Globus pallidus (tissue), 1 donor: ENCODE data around the gene HYPK.
A peak's percentile ranks its signal among the peaks of the same experiment; 100 is the strongest.
"Not testable (repeated sequence)": the region's sequence is repeated elsewhere in the genome, so short reads cannot be mapped to it uniquely, and the experiment has no call there.

Experiments used
- DNase-seq: peaks from one replicate; pipeline ENCODE4 v3.0.0-alpha.2; 2015; ENCODE audit warnings: low spot score

HYPK gene

DNA sequence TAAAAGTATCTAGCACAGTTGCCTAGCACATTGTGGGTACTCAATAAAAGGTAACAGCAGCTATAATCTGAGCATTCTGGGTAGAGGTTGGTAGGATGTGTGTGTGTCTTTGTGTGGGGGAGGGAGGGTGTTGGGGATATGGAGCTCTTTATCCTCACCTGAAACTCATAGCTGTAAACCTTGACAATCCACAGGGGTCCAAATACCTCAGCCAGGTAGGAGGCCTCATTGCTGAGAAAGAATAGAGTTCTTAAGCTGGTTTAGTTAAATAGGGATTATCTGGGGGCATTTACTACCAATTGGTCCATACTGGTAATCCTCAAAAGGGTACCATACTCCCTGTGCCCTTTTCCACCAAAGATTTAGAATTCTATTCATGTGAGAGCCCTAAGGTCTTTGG lies 4.4 kb upstream of the HYPK start:
- DNase-seq = no peak

DNA sequence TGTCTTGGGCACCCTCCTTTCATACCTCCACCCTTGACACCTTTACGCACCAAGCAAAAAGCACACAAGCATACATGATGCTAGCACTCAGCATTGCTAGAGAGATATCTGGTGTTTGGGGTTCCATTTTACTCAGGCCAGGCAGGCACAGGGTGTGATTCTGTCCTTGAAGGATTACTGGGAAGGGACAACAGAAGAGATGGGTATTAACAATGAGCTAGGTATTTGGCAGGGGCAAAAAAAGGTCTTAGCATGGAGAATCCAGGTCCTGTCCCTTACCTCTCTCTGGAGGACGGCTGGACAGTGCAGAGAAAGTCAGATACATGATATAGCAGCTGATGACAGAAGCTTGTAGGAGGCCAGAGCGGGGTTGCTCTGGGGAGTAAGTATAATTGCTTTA lies 3.8 kb upstream of the HYPK start:
- no peak for DNase-seq

DNA sequence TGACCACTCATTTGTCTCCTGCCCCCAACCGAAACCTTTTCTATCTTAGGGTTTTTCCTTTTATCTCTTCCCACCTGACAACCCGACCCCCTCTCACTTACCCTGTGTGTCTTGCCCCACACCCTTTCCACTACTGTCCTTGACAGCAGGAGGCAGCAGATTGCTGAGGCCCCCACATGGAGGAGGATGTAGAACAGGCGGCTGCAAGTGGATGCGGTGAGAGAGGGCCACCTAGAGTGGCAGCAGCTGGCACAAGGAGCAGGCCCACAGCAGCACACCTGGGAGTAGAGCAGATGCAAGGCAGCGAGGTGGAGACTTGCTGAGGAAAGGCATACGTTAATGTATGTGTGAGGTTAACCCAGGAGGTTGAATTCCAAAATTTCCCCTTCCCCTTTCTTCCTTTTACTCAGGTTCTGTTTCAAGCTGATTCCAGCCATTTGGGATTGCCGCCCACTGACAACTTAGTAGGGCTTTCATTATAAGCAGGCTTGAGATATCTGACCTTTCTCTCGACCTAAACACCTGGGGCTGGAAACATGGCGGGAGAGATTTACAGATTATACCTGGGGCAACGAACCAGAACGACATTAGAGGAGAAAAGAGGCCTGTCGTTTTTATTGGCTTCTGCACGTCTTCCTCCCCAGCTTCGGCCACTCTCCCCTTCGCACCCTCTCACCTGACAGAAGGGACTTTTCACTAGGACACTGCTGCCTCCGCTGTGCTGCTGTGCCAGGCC lies 1.0 kb upstream of the HYPK start:
- no peak for DNase-seq

DNA sequence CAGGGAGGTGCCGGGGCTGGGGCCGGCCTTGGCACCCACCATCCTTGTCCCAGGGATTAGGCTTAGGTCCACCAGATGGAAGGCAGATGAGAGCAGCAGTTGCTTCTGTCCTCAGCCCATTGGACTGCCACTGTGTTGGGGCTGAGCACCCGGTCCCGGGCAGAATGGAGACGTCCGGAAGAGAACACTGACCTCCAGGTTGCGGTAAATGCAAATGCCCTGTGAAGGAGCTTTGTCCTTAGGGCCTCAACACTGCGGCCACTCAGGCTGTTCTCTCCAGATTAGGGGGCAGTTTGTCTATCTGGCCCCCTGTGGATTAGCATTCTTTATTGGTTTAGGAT lies 484 bp upstream of the HYPK start, which contains the start of gene SERINC4:
Gene SERINC4 (minus strand): TSS at position 276 of the 341 bp plus-strand sequence. CDS start 234 bp downstream, at position 42.
- no peak for DNase-seq

DNA sequence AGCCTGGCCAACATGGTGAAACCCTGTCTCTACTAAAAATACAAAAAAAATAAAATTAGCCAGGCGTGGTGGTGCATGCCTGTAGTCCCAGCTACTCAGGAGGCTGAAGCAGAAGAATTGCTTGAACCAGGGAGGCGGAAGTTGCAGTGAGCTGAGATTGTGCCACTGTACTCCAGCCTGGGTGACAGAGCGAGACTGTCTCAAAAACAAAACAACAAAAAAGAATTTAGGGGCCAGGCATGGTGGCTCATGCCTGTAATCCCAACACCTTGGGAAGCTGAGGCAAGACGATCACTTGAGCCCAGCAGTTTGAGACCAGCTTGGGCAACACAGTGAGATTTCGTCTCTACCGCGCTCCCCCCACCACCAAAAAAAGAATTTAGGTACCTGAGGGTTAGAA lies 2.3 kb downstream of the HYPK start:
- DNase-seq = not testable (repeated sequence)

DNA sequence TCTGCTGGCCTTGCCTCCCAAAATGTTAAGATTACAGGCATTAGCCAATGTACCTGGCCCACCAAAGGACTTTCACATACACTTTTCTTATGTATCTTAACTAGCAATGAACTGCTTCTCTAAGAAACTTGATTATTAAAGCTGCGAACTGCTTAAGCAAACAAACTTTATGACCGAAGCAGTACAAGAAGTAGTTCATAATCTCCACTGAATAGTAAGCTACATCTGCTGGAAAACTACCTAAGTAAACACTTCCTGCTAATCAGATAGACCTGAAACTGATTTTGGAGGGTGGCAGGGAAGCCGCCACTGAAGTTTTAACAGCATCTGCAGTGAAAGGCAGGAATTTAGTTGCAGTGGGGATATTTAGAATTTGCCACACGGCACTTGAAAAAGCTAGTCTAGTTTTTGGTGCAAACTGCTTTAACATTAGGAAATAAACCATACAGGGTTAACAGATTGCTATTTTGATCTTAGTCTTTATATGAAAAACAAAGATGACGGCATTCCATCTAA lies 8.1 kb downstream of the HYPK start:
- DNase-seq = no peak

DNA sequence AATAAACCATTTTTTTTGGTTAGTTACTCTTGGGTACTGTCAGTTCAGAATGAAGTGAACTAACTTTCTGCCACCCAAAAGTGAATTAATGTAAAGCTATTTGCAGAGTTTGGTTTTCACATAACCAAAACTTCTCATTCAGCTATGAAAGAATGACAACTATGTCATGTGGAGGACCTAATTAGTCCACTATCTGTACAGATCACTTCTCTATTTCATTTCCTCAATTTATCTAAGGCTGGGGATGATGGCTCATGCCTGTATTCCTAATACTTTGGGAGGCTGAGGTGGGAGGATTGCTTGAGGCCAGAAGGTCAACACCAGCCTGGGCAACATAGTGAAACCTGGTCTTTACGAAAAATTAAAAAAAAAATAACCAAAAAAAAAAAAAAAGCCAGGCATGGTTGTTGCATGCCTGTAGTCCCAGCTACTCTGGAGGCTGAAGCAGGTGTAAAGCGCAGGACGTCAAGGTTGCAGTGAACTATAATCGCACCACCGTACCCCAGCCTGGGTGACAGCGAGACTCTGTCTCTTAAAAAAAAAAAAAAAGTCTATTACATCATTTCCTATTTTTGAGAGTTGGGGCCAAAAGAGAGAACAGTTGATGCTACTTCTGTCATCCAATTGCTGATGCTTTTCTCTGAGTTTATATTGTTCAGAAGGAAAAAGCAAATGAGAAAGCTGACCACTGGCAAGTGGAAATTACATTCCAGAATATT lies 8.7 kb downstream of the HYPK start:
- DNase-seq = no peak

DNA sequence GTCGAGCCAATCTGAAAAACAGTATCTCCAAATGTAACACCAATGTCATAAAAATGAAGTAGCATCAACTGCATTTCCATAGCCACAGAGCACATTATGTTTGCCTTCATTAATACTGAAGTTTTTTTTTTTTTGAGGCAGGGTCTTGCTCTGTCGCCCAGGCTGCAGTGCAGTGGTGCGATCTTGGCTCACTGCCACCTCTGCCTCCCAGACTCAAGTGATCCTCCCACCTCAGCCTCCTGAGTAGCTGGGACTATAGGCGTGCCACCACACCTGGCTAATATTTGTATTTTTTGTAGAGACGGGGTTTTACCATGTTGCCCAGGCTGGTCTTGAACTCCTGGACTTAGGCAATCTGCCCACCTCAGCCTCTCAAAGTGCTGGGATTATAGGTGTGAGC lies 14.7 kb downstream of the HYPK start:
- DNase-seq = not testable (repeated sequence)

DNA sequence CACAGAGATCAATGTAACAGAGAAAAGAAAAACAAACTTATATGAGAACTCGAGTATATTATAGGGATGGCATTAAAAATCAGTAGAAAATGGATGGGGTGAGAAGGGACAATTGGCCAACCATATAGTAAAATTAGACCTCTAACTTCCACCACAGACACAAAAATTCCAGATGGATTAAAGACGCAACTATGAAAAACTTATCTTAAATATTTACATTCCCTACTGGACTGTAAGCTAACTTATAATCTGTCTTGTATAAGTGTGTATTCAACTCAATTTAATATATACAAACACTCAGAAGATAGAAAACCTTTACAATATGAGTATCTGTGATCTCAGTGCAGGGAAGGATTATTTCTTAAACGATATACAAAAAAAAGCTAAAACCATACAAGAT lies 21.1 kb downstream of the HYPK start:
- no peak for DNase-seq

DNA sequence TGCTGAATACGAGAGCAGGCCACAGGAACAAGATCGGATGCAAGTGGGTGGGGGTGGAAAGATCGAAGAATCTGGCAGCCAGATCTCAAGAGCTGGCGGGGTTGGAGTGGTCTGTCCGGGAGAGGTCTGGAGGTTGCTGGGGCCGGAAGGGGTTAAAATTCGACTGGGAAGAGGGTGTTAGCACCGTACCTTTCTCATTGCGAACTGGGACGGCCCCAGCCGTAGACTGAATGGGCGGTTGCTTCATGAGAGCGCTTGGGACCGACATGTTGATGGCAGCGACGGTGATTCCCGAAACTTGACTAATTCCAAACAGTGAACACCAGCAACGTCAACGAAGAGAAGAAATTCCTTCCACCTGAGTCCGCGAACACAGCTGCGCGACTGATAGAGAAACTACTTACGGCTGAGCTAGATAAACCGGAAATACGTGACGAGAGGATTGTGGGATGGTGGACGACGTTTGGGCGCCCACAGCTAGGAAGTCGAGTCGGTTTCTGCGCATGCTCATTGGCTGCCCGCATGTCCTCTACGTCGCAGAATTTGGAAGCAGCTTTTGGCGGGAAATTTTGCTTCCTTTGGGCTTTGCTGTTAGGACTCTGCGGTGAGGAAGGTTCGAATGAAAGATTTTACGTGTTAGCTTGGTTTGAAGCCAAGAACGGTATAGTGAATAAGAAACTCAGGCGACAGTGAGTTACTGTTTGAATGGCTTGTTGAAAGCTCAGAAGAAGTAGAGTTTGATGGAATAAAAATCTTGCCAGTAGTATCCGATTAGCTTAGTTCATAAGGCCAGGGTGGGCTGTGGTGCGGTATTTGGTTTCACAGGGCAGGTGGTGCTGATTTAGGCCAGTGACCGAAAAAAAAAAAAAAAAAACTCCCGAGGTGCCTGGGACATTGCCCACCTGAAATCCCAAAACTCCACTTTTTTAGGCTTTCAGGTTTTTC lies 24.2 kb downstream of the HYPK start, which contains the start of gene MFAP1:
Gene MFAP1 (minus strand): TSS at position 389 of the 945 bp plus-strand sequence. CDS start 121 bp downstream, at position 268.
- DNase-seq = peak; percentile 96

DNA sequence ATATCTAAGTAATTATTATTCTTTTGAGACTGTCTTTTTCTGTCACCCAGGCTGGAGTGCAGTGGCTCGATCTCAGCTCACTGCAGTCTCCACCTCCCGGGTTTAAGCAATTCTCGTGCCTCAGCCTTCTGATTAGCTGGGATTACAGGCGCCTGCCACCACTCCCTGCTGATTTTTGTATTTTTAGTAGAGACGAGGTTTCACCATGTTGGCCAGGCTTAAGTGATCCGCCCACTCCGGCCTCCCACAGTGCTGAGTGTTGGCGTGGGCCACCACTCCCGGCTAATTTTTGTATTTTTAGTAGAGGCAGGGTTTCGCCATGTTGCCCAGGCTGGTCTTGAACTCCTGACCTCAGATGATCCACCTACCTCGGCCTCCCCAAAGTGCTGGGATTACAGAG lies 24.9 kb downstream of the HYPK start:
- DNase-seq = not testable (repeated sequence)

DNA sequence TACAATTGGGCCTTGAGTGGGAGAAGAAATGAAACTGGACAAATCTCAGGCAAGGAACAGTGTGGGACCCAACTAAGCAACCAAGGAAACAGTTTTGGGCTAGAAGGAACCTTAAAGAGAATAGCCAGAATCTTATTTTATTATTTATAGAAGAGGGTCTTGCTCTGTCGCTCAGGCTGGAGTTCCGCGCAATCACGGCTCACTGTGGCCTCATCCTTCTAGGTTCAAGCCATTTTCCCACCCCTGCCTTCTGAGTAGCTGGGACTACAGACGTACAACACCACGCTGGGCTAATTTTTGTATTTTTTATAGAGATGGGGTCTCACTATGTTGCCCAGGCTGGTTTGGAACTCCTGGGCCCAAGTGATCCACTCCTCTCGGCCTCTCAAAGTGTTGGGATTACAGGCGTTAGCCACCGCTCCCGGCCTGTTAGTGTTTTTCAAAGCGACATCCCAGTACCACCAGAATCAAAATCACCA lies 25.7 kb downstream of the HYPK start:
- no peak for DNase-seq

DNA sequence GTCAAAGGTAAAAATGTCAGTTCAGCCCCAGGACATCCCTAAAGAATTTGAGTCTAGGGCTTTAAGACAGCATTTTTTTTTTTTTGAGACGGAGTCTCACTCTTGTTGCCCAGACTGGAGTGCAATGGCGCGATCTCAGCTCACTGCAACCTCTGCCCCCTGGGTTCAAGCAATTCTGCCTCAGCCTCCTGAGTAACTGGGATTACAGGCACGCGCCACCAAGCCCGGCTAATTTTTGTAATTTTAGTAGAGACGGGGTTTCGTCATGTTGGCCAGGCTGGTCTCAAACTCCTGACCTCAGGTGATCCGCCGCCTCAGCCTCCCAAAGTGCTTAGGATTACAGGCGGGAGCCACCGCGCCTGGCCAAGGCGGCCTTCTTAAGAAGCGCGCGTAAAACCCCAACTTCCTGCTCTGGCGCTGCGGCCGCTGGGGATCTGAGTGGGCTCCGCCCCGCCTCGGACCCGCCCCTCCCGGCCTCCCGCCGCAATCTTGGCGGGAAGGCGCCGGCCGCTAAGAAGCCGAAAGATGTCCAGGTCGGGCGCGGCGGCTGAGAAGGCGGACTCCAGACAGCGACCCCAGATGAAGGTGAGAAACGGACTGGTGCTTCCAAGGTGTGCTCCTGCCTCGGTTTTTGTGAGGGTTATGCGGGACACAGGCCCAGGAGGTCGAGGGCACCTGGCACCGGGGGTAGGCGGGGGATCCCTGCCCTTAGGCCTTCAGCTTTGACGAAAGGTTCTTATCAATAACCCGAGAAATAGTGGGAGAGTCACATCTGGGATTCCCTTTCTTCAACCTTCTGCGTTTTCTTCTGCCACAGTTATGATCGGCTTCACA lies 26.3 kb downstream of the HYPK start, which contains the start of gene WDR76:
Gene WDR76 (plus strand): TSS at position 495 of the 834 bp plus-strand sequence. CDS start 31 bp downstream, at position 526.
- DNase-seq = peak; percentile 47

DNA sequence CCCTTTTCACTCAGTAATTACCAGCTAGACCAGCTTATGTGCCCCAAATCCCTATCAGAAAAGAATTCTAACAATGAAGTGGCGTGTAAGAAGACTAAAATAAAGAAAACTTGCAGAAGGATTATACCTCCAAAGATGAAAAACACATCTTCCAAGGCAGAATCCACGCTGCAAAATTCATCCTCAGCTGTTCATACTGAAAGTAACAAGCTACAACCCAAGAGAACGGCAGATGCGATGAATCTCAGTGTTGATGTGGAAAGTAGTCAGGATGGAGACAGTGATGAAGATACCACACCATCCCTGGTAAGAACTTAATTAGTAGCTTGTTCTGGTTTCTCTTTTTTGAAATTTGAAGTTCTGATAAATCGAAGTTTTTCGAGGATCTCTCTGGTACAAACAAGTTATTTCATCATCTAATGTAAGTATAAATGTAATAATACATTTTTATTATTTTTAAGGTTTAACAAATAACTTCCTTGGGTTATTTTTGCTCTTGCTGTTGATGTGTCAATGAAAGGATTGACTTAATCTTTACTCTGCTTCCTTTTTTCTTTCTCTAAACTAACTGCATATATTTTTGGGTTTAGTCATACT lies 27.8 kb downstream of the HYPK start:
- DNase-seq = no peak

DNA sequence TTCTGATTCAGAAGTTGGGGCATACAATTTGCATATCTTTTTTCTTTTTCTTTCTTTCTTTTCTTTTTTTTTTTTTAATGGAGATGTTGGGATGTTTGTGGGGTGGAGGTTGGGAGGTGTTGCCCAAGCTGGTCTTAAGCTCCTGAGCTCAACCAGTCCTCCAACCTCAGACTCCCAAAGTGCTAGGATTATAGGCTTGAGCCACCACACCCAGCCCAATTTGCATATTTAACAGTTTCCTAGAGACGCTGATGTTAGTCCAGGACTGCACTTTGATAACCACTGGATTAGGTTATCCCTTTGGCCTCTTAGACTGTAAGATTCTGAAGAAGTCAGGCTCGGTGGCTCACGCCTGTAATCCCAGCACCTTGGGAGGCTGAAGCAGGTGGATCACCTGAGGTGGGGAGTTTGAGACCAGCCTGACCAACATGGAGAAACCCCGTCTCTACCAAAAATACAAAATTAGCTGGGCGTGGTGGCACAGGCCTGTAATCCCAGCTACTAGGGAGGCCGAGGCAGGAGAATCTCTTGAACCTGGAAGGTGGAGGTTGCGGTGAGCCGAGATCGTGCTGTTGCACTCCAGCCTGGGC lies 29.6 kb downstream of the HYPK start:
- DNase-seq = not testable (repeated sequence)

DNA sequence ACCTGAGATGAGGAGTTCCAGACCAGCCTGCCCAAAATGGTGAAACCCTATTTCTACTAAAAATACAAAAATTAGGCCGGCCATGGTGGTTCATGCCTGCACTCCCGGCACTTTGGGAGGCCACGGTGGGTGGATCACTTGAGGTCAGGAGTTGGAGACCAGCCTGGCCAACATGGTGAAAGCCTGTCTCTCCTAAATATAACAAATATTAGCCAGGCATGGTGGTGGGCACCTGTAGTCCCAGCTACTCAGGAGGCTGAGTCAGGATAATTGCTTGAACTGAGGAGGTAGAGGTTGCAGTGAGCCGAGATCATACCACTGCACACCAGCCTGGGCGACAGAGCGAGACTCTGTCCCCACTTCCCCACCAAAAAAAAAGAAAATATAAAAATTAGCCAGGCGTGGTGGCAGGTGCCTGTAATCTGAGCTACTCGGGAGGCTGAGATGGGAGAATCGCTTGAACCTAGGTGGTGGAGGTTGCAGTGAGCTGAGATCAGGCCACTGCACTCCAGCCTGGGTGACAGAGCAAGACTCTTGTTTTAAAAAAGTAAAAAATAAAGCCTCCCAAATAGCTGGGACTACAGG lies 30.4 kb downstream of the HYPK start:
- not testable (repeated sequence) for DNase-seq

DNA sequence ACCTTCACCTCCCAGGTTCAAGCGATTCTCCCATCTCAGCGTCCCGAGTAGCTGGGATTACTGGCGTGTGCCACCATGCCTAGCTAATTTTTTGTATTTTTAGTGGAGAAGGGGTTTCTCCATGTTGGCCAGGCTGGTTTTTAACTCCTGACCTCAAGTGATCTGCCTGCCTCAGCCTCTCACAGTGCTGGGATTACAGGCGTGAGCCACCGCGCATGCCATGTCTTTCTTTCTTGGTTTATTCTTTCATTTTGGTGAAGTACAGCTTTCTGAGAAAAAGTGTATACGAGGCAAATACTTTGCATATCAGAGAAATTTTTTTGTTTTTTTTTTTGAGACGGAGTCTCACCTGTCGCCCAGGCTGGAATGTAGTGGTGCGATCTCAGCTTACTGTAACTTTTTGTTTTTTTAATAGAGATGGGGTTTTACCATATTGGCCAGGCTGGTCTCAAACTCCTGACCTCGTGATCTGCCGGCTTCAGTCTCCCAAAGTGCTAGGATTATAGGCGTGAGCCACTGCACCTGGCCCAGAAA lies 31.2 kb downstream of the HYPK start:
- not testable (repeated sequence) for DNase-seq

DNA sequence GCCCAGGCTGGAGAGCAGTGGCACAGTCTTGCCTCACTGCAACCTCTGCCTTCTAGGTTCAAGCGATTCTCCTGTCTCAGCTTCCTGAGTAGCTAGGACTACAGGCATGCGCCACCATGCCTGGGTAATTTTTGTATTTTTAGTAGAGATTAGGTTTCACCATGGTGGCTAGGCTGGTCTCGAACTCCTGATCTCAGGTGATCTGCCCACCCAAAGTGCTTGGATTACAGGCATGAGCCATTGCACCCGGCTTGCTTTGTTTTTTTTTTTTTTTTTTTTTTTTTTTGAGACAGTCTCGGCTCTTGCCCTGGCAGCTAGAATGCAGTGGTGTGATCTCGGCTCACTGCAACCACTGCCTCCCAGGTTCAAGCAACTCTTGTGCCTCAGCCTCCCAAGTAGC lies 32.1 kb downstream of the HYPK start:
- not testable (repeated sequence) for DNase-seq

DNA sequence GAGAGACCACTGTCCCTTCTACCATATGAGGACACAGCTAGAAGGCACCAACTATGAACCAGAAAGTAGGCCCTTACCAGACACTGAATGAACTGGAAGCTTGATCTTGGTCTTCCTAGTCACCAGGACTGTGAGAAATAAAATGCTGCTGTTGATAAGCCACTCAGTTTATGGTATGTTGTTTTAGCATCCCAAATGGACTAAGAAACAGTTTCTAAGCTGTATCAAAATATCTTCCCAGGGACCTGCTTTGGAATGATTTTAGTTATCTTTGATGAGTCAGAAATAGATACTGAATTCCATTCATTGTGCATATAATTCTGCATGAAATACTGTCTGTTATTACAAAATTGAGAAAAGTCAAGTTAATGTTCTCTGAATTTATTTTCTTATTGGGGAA lies 45.0 kb downstream of the HYPK start:
- DNase-seq = no peak
